ENCODE measurements around the gene DNAH6.

DNA sequence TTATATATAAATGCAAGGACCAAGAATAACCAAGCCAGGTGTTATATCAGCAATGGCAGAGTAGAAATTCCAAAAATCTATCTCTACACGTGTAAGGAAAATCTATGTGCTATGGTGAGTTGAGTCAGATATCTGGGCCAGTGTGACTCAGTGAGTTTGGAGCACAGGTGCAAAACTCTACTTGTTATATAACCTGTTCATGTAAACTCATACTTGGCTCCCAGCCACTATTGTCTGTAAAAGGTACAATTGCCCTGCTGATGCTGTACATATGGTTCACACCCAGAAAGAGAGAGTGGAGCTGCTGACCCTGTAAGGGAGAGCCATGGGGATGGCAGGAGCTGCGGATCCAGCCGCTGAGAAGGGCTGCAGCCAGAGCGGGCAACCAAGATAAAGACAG, 252.5 kb downstream of the DNAH6 start:
- TF ChIP-seq POLR2A (IDR thresholded peaks at IDR 0.05) (no peak), POLR2AphosphoS5 (IDR thresholded peaks at IDR 0.05) (peak in 2 of 3 donors; percentile 35 to 44)
- TF ChIP-seq, protein P1, sequence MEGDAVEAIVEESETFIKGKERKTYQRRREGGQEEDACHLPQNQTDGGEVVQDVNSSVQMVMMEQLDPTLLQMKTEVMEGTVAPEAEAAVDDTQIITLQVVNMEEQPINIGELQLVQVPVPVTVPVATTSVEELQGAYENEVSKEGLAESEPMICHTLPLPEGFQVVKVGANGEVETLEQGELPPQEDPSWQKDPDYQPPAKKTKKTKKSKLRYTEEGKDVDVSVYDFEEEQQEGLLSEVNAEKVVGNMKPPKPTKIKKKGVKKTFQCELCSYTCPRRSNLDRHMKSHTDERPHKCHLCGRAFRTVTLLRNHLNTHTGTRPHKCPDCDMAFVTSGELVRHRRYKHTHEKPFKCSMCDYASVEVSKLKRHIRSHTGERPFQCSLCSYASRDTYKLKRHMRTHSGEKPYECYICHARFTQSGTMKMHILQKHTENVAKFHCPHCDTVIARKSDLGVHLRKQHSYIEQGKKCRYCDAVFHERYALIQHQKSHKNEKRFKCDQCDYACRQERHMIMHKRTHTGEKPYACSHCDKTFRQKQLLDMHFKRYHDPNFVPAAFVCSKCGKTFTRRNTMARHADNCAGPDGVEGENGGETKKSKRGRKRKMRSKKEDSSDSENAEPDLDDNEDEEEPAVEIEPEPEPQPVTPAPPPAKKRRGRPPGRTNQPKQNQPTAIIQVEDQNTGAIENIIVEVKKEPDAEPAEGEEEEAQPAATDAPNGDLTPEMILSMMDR (IDR thresholded peaks at IDR 0.05), result no peak

Measured in transverse colon (tissue), 4 donors.